Erythroblast (primary cell): ENCODE data around the gene MRC2.
A peak's percentile ranks its signal among the peaks of the same experiment; 100 is the strongest.
"Not testable (repeated sequence)": the region's sequence is repeated elsewhere in the genome, so short reads cannot be mapped to it uniquely, and the experiment has no call there.

Source experiments
- DNase-seq, 2 experiments: peaks; one replicate each; lab custom pipeline; 2025; lab: John Stamatoyannopoulos, UW
- GATA1 ChIP-seq: IDR thresholded peaks from 2 replicates; pipeline ENCODE4 v1.6.1; 2011; ENCODE audit warnings: low read depth, mild to moderate bottlenecking, control low read depth, low read length, moderate library complexity
- POLR2A ChIP-seq: IDR thresholded peaks from 2 replicates; pipeline ENCODE4 v1.6.1; 2011; ENCODE audit warnings: mild to moderate bottlenecking, low read length

Gene MRC2

GRCh38 chr17:62676952-62677596 is 49.6 kb downstream of the MRC2 start:
- DNase-seq, result no peak
- TF ChIP-seq GATA1 (no peak), POLR2A (no peak)

- TF ChIP-seq GATA1 (no peak), POLR2A (no peak)
- no peak for DNase-seq
These were observed 50.9 kb downstream of the MRC2 start for GRCh38 chr17:62678214-62678919.

GRCh38 chr17:62679866-62680377 is 52.5 kb downstream of the MRC2 start:
- DNase-seq, result no peak
- TF ChIP-seq GATA1 (no peak), POLR2A (no peak)

GRCh38 chr17:62680541-62681052 is 53.1 kb downstream of the MRC2 start:
- no peak for DNase-seq
- no peak for TF ChIP-seq POLR2A
- TF ChIP-seq GATA1, result no peak

- TF ChIP-seq GATA1, result peak; percentile 57
- TF ChIP-seq POLR2A, result no peak
- peak; percentile 84 to 93 for DNase-seq
These were observed 53.8 kb downstream of the MRC2 start for GRCh38 chr17:62681061-62681938.

GRCh38 chr17:62681939-62682381 is 54.5 kb downstream of the MRC2 start:
- TF ChIP-seq POLR2A (no peak), GATA1 (no peak)
- DNase-seq, result no peak

- TF ChIP-seq POLR2A (no peak), GATA1 (no peak)
- no peak for DNase-seq
These were observed 56.7 kb downstream of the MRC2 start for GRCh38 chr17:62684179-62684578.

- DNase-seq, result no peak
- no peak for TF ChIP-seq GATA1
- TF ChIP-seq POLR2A, result no peak
These were observed 60.5 kb downstream of the MRC2 start for GRCh38 chr17:62687997-62688396.

- TF ChIP-seq GATA1, result no peak
- TF ChIP-seq POLR2A, result no peak
- DNase-seq, result no peak
These were observed 61.1 kb downstream of the MRC2 start for GRCh38 chr17:62688398-62689160.

GRCh38 chr17:62689441-62690167 is 62.1 kb downstream of the MRC2 start:
- no peak for DNase-seq
- TF ChIP-seq POLR2A, result no peak

GRCh38 chr17:62690168-62690897 is 62.9 kb downstream of the MRC2 start:
- TF ChIP-seq GATA1 (no peak), POLR2A (no peak)
- no peak for DNase-seq

GRCh38 chr17:62691589-62691915 is 64.1 kb downstream of the MRC2 start:
- not testable (repeated sequence) for DNase-seq

GRCh38 chr17:62692159-62692651 is 64.7 kb downstream of the MRC2 start:
- TF ChIP-seq POLR2A (no peak), GATA1 (no peak)
- no peak for DNase-seq
